Activated T-helper 17 cell treated with anti-CD3 and anti-CD28 coated beads, Interleukin-2, amount 50 U/mL, for 72 hours (primary cell): ENCODE data around the gene MAN2B1. TPM values are rescaled to one million over a fixed set of nuclear protein-coding genes. Genes with fewer than 3 reads are reported as not detected.
"Not testable (repeated sequence)": the region's sequence is repeated elsewhere in the genome, so short reads cannot be mapped to it uniquely, and the experiment has no call there.

ENCODE experiments used
- ATAC-seq: fragments of 150-1000 bp; cut with Tn5 transposase; replicated peaks from 2 replicates; pipeline ENCODE4 v1.10.0; 2021; ENCODE audit warnings: mild to moderate bottlenecking, moderate library complexity
- H3K27ac Mint-ChIP-seq: one replicate; pipeline ENCODE4 v1.8.0; 2022; ENCODE audit warnings: mixed read lengths
- H3K27me3 Mint-ChIP-seq: one replicate; pipeline ENCODE4 v1.8.0; 2022; ENCODE audit warnings: mixed read lengths
- H3K36me3 Mint-ChIP-seq: one replicate; pipeline ENCODE4 v1.8.0; 2022; ENCODE audit warnings: low read depth, mild to moderate bottlenecking, mixed read lengths
- H3K4me1 Mint-ChIP-seq: one replicate; pipeline ENCODE4 v1.8.0; 2022; ENCODE audit warnings: mixed read lengths
- H3K4me3 Mint-ChIP-seq: one replicate; pipeline ENCODE4 v1.8.0; 2022; ENCODE audit warnings: mild to moderate bottlenecking, mixed read lengths
- H3K9me3 Mint-ChIP-seq: one replicate; pipeline ENCODE4 v1.8.0; 2022; ENCODE audit warnings: mixed read lengths
- total RNA-seq, 2 donors: library from RNA; stranded (reverse); gene quantifications; one replicate each; pipeline ENCODE4 v1.2.3, GENCODE V29; 2022

MAN2B1 gene
- total RNA-seq, 2 donors from 2014 or later: 199 to 247 TPM

DNA sequence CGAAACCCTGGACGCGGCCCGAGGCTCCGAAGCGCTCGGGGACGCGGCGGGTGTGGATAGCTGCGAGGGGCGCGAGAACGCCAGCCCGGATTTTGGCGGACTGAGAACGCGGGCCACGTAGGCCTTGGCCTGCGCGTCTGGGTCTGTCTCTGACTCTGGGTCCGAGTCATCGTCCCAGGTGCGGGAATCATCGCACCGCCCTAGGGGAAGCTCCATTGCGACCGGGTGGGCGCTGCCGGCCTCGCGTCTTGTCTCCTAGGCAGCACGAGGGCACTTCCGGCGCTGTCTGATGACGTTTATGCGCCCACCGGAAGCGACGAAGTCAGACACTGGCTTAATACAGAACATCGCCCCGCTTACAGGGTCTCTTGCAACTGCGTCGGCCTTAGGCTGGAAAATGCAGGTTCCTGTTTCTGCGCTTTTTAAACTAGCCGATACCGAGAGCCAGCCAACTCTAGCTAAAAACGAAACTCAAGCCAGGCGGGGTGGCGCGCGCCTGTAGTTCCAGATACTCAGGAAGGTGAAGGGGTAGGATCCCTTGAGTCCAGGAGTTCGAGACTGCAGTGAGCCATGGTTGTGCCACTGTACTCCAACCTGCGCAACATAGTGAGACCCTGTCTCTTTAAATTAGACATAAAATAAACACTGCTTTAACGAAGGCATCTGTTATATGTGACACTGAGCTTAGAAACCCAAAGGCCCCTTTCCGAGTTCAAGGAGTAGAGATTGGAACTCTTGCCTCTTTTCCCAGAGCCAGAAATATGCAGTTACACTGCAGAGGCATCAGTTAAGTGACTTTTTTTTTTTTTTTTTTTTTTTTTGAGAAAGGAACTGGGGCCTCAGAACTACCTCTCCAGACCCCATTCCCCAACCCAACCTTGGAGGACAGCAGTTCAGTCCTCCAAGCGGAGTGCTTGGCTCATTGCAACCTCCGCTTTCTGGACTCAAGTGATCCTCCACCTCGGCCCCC lies 30.1 kb upstream of the MAN2B1 start, which contains the start of gene FBXW9:
Gene FBXW9 (minus strand): TSS at position 266 of the 970 bp plus-strand sequence. CDS start 50 bp downstream, at position 216.
- no peaks in the 10 kb centered on the region for H3K9me3 Mint-ChIP-seq
- peak within 1 kb of the TSS; percentile 89 for H3K4me3 Mint-ChIP-seq
- peaks cover 27% of the 10 kb centered on the region for H3K36me3 Mint-ChIP-seq
- no peaks in the 10 kb centered on the region for H3K27me3 Mint-ChIP-seq
- peaks cover 5% of the 10 kb centered on the region for H3K4me1 Mint-ChIP-seq
- peak within 1 kb of the TSS; percentile 84 for H3K27ac Mint-ChIP-seq
- ATAC-seq: peak; percentile 94

DNA sequence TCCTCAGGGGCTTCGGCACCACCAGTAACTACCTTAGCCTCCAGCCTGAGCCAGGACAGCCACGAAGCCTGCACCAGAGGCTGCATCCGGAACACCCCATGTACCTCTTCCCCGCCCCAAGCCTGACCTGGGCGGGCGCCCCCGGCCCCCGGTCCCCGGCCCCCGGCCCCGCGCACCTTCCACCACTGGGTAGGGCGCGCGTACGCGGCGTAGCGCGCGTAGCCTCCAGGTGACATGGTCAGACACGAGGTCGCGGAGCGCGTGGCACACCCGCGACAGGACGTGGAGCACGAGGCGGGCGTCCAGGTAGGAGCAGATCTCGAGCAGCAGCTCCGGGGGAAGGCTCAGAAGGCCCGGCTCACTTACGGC lies 29.4 kb upstream of the MAN2B1 start:
- H3K4me3 Mint-ChIP-seq: peak overlapping the region; percentile 89
- peaks cover 21% of the 10 kb centered on the region for H3K36me3 Mint-ChIP-seq
- H3K27me3 Mint-ChIP-seq: no peaks in the 10 kb centered on the region
- peak overlapping the region; percentile 84 for H3K27ac Mint-ChIP-seq
- peaks cover 5% of the 10 kb centered on the region for H3K4me1 Mint-ChIP-seq
- H3K9me3 Mint-ChIP-seq: no peaks in the 10 kb centered on the region
- peak; percentile 19 for ATAC-seq

DNA sequence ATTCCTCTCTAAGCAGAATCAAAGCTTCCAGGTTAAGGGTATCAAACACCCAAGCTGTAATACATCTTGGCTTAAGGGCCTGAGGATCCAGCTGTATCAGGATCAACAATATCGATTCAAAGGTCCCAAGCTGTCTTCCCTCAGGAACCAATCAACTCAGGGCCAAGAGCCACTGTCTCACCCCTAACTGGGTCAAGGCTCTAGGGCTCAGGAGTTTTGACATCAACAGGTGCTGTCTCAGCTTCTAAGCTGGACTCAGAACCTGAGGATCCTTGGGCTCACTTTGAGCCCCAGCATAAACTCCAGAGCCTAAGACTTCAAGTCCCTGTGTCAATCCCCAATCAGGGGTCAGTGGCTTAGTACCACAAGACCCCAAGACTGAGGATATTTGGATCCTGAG lies 29.0 kb upstream of the MAN2B1 start:
- no peaks in the 10 kb centered on the region for H3K27me3 Mint-ChIP-seq
- ATAC-seq: no peak
- no peaks in the 10 kb centered on the region for H3K9me3 Mint-ChIP-seq
- peaks cover 5% of the 10 kb centered on the region for H3K4me1 Mint-ChIP-seq
- peaks cover 18% of the 10 kb centered on the region for H3K36me3 Mint-ChIP-seq
- no peak overlapping the region for H3K27ac Mint-ChIP-seq
- H3K4me3 Mint-ChIP-seq: peak overlapping the region; percentile 89

DNA sequence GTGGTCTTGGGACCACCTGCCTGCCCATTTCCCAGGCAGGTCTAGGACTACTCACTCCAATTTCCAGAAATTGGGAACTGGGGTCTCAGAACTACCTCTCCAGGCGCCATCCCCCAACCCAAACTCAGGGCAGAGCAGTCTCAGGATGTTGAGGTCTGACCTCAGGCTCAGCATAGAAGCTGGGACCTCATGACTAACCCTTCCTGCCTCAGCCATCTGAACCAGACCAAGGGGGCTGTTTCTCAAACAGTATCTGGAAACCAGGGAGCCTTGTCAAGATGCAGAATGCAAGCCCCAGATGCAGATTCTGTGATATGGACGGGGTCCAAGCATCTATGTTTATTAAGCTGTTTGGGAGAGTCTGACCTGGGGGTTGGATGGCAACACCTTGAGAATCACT lies 28.6 kb upstream of the MAN2B1 start:
- no peak for ATAC-seq
- Mint-ChIP-seq H3K4me1 (peaks cover 5% of the 10 kb centered on the region), H3K4me3 (peak overlapping the region; percentile 89)

DNA sequence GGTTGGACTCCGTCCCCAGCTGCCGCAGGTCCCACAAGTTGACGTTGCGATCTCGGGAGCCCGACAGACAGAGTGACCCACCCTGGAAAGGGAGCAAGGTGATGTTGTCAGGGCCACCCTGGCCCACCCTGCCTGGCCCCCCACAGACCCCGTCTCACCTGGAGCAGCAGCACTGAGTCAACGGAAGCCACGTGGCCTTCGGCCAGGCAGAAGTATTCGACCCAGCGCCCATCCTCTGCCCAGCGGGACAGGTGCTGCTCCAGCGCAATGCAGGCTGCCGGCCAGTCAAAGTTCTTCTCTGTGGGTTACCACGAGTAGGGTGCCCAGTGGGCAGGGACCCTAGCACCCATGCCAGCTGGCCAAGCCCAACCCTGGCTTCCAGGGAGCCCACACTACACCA lies 28.1 kb upstream of the MAN2B1 start:
- no peak overlapping the region for H3K4me3 Mint-ChIP-seq
- peaks cover 18% of the 10 kb centered on the region for H3K36me3 Mint-ChIP-seq
- ATAC-seq: no peak
- H3K9me3 Mint-ChIP-seq: no peaks in the 10 kb centered on the region
- H3K27me3 Mint-ChIP-seq: no peaks in the 10 kb centered on the region
- peaks cover 5% of the 10 kb centered on the region for H3K4me1 Mint-ChIP-seq
- H3K27ac Mint-ChIP-seq: no peak overlapping the region

More for the DNA sequence above, 28.6 kb upstream of the MAN2B1 start:
- Mint-ChIP-seq H3K27ac (no peak overlapping the region), H3K27me3 (no peaks in the 10 kb centered on the region), H3K36me3 (peaks cover 18% of the 10 kb centered on the region), H3K9me3 (no peaks in the 10 kb centered on the region)

DNA sequence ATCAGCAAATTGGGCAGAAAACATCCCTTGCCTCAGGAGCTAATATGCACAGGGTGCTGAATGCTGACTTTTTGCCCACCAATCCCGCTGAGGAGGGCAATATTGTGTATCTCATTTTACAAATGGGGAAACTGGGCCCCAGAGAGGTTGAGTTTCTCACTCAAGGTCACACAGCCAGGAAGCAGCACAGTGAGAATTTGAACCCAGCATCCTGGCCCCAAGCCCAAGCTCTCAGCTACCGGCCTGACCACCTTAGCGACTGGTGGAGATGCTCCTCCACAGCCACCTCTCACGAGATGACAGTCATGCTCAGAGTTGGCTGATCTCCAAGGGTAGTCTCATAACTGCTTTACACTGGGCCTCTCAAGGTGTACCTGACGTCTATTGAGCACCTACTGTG lies 26.4 kb upstream of the MAN2B1 start:
- H3K4me1 Mint-ChIP-seq: peaks cover under 1% of the 10 kb centered on the region
- ATAC-seq: no peak
- H3K9me3 Mint-ChIP-seq: no peaks in the 10 kb centered on the region
- no peak overlapping the region for H3K27ac Mint-ChIP-seq
- no peak overlapping the region for H3K4me3 Mint-ChIP-seq
- H3K36me3 Mint-ChIP-seq: peaks cover 6% of the 10 kb centered on the region
- no peaks in the 10 kb centered on the region for H3K27me3 Mint-ChIP-seq

DNA sequence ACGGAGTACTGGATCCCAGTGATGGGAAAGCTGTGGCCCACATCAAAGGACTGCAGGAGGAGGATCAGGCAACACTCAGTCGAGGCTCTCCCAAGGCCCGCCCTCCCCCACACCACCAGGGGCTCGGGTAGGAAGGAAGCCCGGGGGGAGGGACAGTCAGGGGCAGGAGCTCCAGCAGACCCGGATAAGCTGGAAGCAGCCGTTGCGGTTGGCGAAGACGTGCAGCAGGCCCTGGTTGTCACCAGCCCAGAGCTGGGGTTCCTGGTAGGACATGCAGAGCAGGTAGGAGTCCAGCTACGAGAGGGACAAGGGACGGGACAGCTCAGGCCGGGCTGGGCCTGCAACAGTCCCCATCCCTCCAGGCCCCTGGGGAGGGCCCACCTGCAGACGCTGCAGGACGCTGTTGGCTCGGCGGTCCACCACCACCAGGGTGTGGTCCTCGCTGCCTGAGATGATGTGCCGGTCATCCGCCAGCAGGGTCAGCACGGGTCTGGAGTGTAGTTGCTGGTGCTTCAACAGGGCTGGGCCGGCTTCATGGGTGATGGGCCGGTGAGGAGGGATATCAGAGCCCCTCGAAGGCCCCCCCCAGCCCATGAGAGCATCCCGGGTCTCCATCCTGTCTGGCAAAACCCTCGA lies 23.2 kb upstream of the MAN2B1 start:
- H3K27ac Mint-ChIP-seq: no peak overlapping the region
- no peaks in the 10 kb centered on the region for H3K9me3 Mint-ChIP-seq
- no peaks in the 10 kb centered on the region for H3K27me3 Mint-ChIP-seq
- no peaks in the 10 kb centered on the region for H3K36me3 Mint-ChIP-seq
- H3K4me1 Mint-ChIP-seq: no peaks in the 10 kb centered on the region
- no peak overlapping the region for H3K4me3 Mint-ChIP-seq
- ATAC-seq: no peak

DNA sequence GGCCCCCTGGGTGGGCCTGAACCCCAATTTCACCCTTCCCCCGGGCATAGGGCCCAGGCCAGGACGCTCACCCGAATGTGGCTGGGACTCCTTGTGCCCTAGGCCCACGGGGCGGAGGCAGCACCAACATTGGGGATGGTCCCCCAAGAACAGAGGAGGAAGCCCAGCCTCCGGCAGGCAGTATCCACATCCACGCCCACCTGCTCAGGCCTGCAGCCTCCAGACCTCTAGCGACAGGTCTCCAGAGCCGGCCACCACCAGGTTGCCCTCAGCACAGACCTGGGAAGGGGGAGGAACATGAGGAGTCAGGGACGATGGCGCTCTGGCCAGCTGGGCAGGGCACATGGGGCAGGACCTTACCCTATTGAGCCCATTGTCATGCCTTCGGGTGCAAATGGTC lies 22.5 kb upstream of the MAN2B1 start:
- H3K4me3 Mint-ChIP-seq: no peak overlapping the region
- H3K36me3 Mint-ChIP-seq: no peaks in the 10 kb centered on the region
- H3K4me1 Mint-ChIP-seq: no peaks in the 10 kb centered on the region
- H3K27me3 Mint-ChIP-seq: no peaks in the 10 kb centered on the region
- no peak for ATAC-seq
- H3K27ac Mint-ChIP-seq: no peak overlapping the region
- H3K9me3 Mint-ChIP-seq: no peaks in the 10 kb centered on the region

DNA sequence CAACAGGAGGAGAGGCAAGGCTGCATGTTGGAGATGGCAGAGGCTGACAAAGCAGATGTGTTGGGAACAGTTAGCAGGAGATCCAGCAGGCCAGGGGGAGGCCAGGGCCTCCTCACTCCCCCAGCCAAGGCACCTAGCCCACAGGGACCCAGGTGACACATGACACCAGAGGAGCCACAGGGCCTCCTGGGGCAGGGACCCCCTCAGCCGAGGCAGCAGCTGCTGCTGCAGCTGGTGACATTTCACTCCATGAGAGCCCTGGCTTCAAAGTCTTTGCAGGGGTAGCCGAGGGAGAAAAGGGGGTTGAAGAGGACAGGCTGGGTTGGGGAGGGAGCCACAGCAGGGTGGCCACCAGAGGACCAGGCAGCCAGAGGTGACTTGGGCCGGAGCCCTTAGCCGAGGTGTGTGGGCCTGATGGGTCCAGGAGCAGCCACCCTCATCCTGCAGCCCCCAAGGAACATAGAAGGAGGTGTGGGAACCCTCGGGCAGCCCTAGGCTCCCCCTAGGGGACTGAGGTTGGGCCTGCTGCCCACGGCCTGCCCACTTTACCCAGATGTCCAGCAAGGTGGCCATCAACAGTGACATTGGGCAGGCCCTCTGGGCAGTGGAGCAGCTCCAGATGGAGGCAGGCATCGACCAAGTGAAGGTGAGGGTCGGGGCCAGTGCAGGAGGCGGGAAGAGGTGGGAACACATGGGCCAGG lies 21.1 kb upstream of the MAN2B1 start, which contains the start of gene GNG14:
Gene GNG14 (plus strand): TSS at position 503 of the 701 bp plus-strand sequence. CDS start 51 bp downstream, at position 554.
- H3K27me3 Mint-ChIP-seq: no peaks in the 10 kb centered on the region
- no peaks in the 10 kb centered on the region for H3K36me3 Mint-ChIP-seq

DNA sequence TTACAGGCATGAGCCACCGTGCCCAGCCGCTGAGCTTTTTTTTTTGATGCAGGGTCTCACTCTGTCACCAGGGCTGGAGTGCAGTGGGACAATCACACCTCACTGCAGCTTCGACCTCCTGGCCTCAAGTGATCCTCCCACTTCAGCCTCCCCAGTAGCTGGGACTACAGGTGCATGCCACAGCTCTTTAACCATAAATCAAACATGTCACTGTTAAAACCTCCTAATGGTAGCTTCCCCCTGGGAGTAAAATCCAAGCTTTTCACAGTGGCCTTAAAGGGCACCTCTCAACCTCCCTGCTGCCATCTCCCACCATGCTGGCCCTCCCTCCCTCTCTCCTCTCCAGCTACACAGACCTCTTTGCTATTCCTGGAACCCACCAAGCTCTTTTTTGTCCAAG lies 19.3 kb upstream of the MAN2B1 start:
- peak overlapping the region; percentile 5 for H3K27ac Mint-ChIP-seq
- H3K36me3 Mint-ChIP-seq: peaks cover 9% of the 10 kb centered on the region
- H3K4me1 Mint-ChIP-seq: peaks cover 4% of the 10 kb centered on the region
- ATAC-seq: no peak
- H3K9me3 Mint-ChIP-seq: no peaks in the 10 kb centered on the region
- no peaks in the 10 kb centered on the region for H3K27me3 Mint-ChIP-seq
- no peak overlapping the region for H3K4me3 Mint-ChIP-seq

More for the DNA sequence above, 21.1 kb upstream of the MAN2B1 start, which contains the start of gene GNG14:
- H3K27ac Mint-ChIP-seq: no peak within 1 kb of the TSS
- no peak within 1 kb of the TSS for H3K4me3 Mint-ChIP-seq
- H3K9me3 Mint-ChIP-seq: no peaks in the 10 kb centered on the region
- H3K4me1 Mint-ChIP-seq: no peaks in the 10 kb centered on the region
- no peak for ATAC-seq

DNA sequence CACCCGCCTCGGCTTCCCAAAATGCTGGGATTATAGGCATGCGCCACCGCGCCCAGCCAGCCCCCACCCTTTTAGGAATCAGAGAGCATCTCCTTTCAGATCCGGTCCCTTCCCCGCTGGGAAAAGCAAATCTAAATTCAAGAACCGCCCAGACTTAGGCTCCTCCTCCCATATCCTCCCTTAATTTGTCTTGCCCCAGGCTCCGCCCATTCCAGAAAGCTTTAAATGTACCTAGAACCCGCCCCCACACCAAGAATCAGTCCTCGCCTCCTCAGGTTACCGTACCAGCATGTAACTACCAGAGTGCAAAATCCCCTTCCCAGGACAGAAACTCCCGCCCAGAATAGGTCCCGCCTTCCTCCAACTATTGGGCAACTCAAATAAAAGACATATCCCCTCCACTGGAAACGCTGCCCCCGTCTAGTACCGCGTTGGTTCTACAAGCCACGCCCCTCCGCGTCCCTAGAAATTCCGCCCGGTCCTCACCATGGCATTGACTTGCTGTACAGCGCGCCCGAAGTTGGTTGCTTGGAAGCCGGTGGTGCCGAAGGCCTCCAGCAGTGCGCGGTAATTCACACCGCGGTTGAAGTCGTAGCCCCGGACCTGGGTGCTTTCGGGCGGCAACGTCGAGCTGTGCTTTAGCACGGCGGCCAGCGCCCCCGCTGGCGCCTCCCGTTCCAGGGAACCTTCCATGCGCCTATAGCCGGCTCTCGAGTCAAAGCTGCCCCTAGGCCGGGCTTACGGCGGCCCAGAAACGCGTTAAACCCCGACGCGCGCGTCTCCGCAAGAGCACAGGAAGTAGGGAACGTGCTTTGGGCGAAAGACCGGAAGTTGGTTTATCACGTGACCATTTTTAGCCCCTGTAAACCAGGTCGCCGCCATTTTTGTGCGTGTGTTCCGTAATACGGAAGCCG lies 14.8 kb upstream of the MAN2B1 start, which contains the start of gene DHPS:
Gene DHPS (minus strand): TSS at position 807 of the 914 bp plus-strand sequence. CDS start 114 bp downstream, at position 693.
- Mint-ChIP-seq H3K9me3 (no peaks in the 10 kb centered on the region), H3K4me1 (peaks cover 11% of the 10 kb centered on the region), H3K36me3 (peaks cover 53% of the 10 kb centered on the region), H3K27me3 (no peaks in the 10 kb centered on the region), H3K27ac (peak within 1 kb of the TSS; percentile 85), H3K4me3 (peak within 1 kb of the TSS; percentile 92)
- ATAC-seq: peak; percentile 87

DNA sequence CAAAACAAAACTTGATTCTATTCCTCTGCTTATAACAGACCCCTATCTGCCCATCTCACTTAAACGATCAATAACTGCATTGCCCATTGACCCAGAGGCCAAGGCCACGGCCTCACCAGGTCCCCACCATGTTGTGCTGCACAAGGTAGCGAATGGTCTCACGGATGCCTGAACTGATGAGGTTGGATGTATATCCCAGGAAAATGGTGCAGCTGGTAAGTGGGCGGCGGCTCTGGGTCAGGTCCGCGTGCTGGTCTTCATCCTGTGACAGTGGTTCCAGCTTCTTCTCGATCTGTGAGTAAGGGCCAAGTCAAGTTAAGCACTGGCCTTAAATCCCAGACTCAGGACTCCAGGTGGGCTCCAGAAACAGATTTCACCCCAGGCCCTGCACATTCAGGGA lies 13.5 kb upstream of the MAN2B1 start:
- ATAC-seq: no peak
- Mint-ChIP-seq H3K27me3 (no peaks in the 10 kb centered on the region), H3K36me3 (peaks cover 66% of the 10 kb centered on the region), H3K4me3 (peak overlapping the region; percentile 92), H3K9me3 (no peaks in the 10 kb centered on the region), H3K4me1 (peaks cover 14% of the 10 kb centered on the region), H3K27ac (no peak overlapping the region)

DNA sequence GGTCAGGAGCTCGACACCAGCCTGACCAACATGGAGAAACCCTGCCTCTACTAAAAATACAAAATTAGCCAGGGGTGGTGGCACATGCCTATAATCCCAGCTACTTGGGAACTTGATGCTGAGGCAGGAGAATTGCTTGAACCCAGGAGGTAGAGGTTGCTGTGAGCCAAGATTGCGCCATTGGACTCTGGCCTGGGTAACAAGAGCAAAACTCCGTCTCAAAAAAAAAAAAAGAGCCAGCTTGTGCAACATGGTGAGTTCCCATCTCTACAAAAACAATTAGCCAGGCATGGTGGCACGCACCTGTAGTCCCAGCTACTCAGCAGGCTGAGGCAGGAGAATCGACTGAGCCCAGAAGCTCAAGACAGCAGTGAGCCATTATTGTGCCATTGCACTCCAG lies 11.5 kb upstream of the MAN2B1 start:
- not testable (repeated sequence) for H3K9me3 Mint-ChIP-seq, H3K27ac Mint-ChIP-seq, H3K27me3 Mint-ChIP-seq, H3K4me3 Mint-ChIP-seq, ATAC-seq
- Mint-ChIP-seq H3K36me3 (peaks cover 86% of the 10 kb centered on the region), H3K4me1 (peaks cover 14% of the 10 kb centered on the region)
